Aorta (tissue), 5 donors: ENCODE results near the gene ATXN1. TPM values are rescaled to one million over a fixed set of nuclear protein-coding genes. Genes with fewer than 3 reads are reported as not detected.

ENCODE experiments used
- ATAC-seq: fragments of 200-7000 bp; cut with Tn5 transposase; one replicate; pipeline ENCODE4 v1.9.1; 2022; ENCODE audit warnings: moderate library complexity; ENCODE audit not compliant: low FRiP score
- DNase-seq, 2 donors: peaks; one replicate each; pipeline ENCODE4 v3.0.0-alpha.2; 2020
- H3K27ac ChIP-seq, 2 donors: one replicate each; pipeline ENCODE4 v1.5.1; 2013; ENCODE audit warnings: low read length in 2 of 2, mild to moderate bottlenecking in 2 of 2, moderate library complexity in 2 of 2, control low read depth in 1 of 2, inconsistent platforms in 1 of 2, low read depth in 1 of 2
- H3K27me3 ChIP-seq, 2 donors: one replicate each; pipeline ENCODE4 v1.6.1; 2013; ENCODE audit warnings: control low read depth in 1 of 2, low read length in 1 of 2, mild to moderate bottlenecking in 1 of 2, moderate library complexity in 1 of 2; ENCODE audit not compliant: insufficient read depth in 2 of 2, control insufficient read depth in 1 of 2
- H3K36me3 ChIP-seq, 2 donors: one replicate each; pipeline ENCODE4 v1.6.1; 2013; ENCODE audit warnings: control low read depth in 1 of 2, low read length in 1 of 2, mild to moderate bottlenecking in 1 of 2; ENCODE audit not compliant: insufficient read depth in 2 of 2, control insufficient read depth in 1 of 2
- H3K4me1 ChIP-seq, 2 donors: one replicate each; pipeline ENCODE4 v1.6.1; 2013; ENCODE audit warnings: low read length in 2 of 2, control low read depth in 1 of 2, mild to moderate bottlenecking in 1 of 2, moderate library complexity in 1 of 2; ENCODE audit not compliant: insufficient read depth in 2 of 2, control insufficient read depth in 1 of 2
- H3K4me3 ChIP-seq, 2 donors: one replicate each; pipeline ENCODE4 v1.5.1; 2013; ENCODE audit warnings: low read length in 2 of 2, control low read depth in 1 of 2, mild to moderate bottlenecking in 1 of 2
- H3K9me3 ChIP-seq: one replicate; pipeline ENCODE4 v1.6.1; 2013; ENCODE audit warnings: mild to moderate bottlenecking, low read length; ENCODE audit not compliant: control insufficient read depth
- WGBS, 2 donors: extraction: QIAGEN DNeasy Blood & Tissue Kit; methylation state at CpG; one replicate each; pipeline ENCODE4 v1.1.7; 2013; 5-methylcytosine and 5-hydroxymethylcytosine counted together
- intact Hi-C, 2 donors: fragments of 100-400 bp; cut with DNase I; formaldehyde crosslinking; loops; one replicate each; pipeline versions ENCODE4 v1.14.2 to v1.15.0; 2022
- polyA plus RNA-seq, 2 donors: library from polyadenylated mRNA; stranded (reverse); fragments of 200-250 nt; gene quantifications; one replicate each; pipeline ENCODE4 v1.2.3, GENCODE V29; 2013
- total RNA-seq, 2 donors: library from RNA; stranded (reverse); fragmentation: NEBNext Ultra II Directional; extraction: Animal tissue kit (Norgen Biotek cat#: 25700); gene quantifications; one replicate each; pipeline ENCODE4 v1.2.1, GENCODE V29; 2021
- donor health status: healthy with polysubstance abuse.
- donor health status: Bipolar disorder and iron deficiency.
- donor health status: DM: no; HTN: no; CAD: no.
- donor health status: DM: no; HTN: no; CAD: no.
- donor health status: DM: yes; HTN: yes; CAD: no.

ATXN1 gene
- total and polyA plus RNA-seq, 4 donors: 11.5 to 85.5 (median 45.8) TPM

DNA sequence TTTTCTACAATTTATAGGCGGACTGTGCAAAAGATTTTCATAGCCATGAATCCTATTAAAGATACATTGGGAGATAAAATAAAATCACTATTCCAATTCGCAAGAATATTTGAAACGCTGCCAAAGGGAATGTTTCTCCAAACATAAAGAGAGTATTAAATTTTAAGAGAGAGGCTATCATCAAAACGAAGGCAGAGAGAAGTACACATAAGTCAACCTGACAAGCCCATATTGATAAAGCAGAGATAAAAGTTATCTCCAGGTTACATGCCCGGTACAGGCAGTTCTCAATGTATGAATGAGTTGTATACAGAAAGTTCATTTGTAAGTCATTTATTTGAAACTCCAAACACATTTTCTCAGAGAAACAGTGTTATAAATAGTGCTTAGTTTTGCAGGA is 193.1 kb downstream of the ATXN1 start:
- no peak for ATAC-seq
- intact Hi-C loops: no loop called here

DNA sequence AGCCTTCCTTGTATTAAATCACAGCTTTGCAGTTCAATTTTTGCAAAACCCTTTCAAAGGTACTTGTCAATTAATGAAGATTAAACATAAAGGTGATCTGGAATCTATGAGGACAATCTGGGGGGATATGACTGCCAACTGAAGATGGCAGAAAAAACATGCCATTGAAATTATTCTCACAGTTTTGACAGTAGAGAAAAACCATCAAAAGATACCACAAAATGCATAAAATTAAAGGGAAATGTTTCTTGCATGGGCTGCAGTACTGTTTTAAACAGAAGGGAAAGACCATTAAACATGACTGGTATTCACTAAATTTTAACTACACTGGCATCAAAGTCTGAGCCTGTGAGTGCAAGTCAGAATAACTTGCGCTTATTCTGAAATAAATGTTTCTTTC is 194.2 kb downstream of the ATXN1 start:
- no peak overlapping the region for H3K4me3 ChIP-seq
- no peaks in the 10 kb centered on the region for H3K36me3 ChIP-seq
- intact Hi-C loops: no loop called here
- no peaks in the 10 kb centered on the region for H3K9me3 ChIP-seq
- ATAC-seq (no peak), DNase-seq (no peak)
- no peaks in the 10 kb centered on the region for H3K27me3 ChIP-seq
- H3K27ac ChIP-seq: no peak overlapping the region
- 62 to 80% methylated on average over 1 of the region's 1 CpG for WGBS, 2 donors
- H3K4me1 ChIP-seq: peaks cover 0 to 5% of the 10 kb centered on the region in 2 donors

More for the DNA sequence above, 193.1 kb downstream of the ATXN1 start:
- Histone ChIP-seq H3K27me3 (no peaks in the 10 kb centered on the region), H3K4me1 (peaks cover 0 to 5% of the 10 kb centered on the region in 2 donors), H3K36me3 (no peaks in the 10 kb centered on the region), H3K4me3 (no peak overlapping the region), H3K27ac (no peak overlapping the region), H3K9me3 (no peaks in the 10 kb centered on the region)
- DNase-seq: no peak
- WGBS, 2 donors: 41 to 47% methylated on average over 5 of the region's 5 CpGs

DNA sequence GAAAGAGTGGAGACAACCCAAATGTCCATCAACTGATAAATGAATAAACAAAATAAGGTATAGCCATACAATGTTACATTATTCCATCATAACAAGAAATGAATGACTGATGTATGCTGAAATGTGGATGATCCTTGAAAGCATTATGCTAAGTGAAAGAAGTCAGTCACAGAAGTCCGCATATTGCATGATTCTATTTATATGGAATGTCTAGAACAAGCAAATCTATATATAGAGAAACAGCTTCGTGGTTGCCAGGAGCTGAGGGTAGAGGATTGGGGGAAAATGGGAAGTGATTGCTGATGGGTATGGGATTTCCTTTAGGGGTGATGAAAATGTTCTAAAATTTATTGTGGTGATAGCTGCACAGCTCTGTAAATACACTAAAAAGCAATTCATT is 196.8 kb downstream of the ATXN1 start:
- H3K9me3 ChIP-seq: no peaks in the 10 kb centered on the region
- ATAC-seq: no peak
- peaks cover 0 to 5% of the 10 kb centered on the region in 2 donors for H3K4me1 ChIP-seq
- no peaks in the 10 kb centered on the region for H3K36me3 ChIP-seq
- intact Hi-C loops: no loop called here
- WGBS, 2 donors: 9 to 11% methylated on average over 2 of the region's 2 CpGs
- no peaks in the 10 kb centered on the region for H3K27me3 ChIP-seq
- H3K4me3 ChIP-seq: no peak overlapping the region
- no peak for DNase-seq
- H3K27ac ChIP-seq: no peak overlapping the region

DNA sequence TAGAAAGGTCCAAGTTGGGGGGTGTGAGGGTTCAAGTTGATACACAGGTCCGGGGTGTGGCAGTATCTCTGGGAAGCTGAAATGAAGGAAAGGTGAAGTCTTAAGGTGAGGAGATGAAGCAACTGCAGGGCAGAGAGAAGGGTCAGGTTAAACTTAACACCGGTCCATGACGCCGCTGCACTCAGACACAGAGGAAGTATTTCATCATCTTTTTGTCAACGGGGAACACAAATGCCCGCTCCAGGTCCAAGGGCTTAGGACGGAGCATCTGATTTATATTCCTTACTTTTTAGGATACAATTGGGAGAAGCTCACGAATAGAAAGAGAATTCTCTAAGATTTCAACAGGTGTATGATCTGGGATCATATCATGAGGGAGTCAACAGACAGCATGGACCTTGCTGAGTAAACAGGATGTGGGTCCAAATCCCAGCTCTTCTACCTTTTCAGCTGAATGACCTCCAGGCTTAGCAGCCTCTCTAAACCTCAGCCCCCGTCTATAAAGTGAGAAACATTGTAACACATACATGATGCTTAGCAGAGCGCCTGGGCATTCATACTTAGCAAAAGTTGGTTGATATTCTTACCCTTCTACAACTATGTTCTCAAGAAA is 197.5 kb downstream of the ATXN1 start:
- no peak overlapping the region for H3K27ac ChIP-seq
- no peaks in the 10 kb centered on the region for H3K9me3 ChIP-seq
- H3K27me3 ChIP-seq: no peaks in the 10 kb centered on the region
- intact Hi-C loops: no loop called here
- H3K4me1 ChIP-seq: peaks cover 0 to 5% of the 10 kb centered on the region in 2 donors
- ATAC-seq: no peak
- WGBS, 2 donors: 80 to 86% methylated on average over 10 of the region's 10 CpGs
- H3K36me3 ChIP-seq: no peaks in the 10 kb centered on the region
- no peak for DNase-seq
- H3K4me3 ChIP-seq: no peak overlapping the region

DNA sequence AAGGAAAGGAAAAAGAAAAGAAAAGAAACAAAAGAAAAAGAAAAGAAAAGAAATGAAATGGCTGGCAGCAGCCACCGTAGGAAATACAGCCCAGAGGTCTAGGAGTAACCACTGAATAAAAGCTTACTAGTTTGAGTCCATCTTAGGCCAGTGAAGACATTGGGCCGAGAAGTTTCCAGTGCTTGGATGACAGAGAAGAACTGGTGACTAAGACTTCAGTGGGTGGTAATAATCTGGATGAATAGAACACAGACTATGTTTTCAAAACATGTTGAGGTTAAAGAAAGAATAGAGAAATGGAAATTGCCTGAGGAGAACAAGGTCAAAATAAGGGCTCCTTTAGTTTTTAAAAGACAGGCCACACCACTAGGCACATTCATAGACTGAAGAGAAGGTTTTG is 198.8 kb downstream of the ATXN1 start:
- no peaks in the 10 kb centered on the region for H3K9me3 ChIP-seq
- ATAC-seq (no peak), DNase-seq (no peak)
- WGBS, 2 donors: 42 to 57% methylated on average over 2 of the region's 2 CpGs
- H3K4me1 ChIP-seq: peaks cover 0 to 5% of the 10 kb centered on the region in 2 donors
- no peaks in the 10 kb centered on the region for H3K27me3 ChIP-seq
- H3K27ac ChIP-seq: no peak overlapping the region
- H3K4me3 ChIP-seq: no peak overlapping the region
- intact Hi-C loops: no loop called here
- H3K36me3 ChIP-seq: no peaks in the 10 kb centered on the region

DNA sequence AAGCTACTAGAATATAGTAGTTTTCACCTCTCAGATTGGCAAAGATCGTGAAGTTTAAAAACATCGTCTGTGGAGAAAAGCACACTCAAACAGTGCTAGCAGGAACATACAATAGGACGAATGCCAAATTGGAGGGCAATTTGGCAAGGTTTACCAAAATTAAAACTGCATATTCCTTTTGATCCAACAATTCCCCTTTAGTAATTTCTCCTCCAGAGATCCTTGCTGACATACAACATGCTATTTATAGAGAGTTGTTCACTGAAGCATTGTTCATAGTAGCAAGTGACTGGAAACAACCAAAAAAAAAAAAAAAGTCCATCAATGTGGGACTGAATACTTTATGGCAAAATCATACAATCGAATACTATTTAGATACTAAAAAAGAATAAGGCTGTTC is 202.2 kb downstream of the ATXN1 start:
- Histone ChIP-seq H3K9me3 (no peaks in the 10 kb centered on the region), H3K36me3 (no peaks in the 10 kb centered on the region), H3K27ac (no peak overlapping the region), H3K4me3 (no peak overlapping the region), H3K27me3 (no peaks in the 10 kb centered on the region), H3K4me1 (peaks cover 0 to 2% of the 10 kb centered on the region in 2 donors)
- no peak for ATAC-seq
- no peak for DNase-seq
- intact Hi-C loops: no loop called here
- WGBS, 2 donors: 2 to 5% methylated on average over 4 of the region's 4 CpGs

DNA sequence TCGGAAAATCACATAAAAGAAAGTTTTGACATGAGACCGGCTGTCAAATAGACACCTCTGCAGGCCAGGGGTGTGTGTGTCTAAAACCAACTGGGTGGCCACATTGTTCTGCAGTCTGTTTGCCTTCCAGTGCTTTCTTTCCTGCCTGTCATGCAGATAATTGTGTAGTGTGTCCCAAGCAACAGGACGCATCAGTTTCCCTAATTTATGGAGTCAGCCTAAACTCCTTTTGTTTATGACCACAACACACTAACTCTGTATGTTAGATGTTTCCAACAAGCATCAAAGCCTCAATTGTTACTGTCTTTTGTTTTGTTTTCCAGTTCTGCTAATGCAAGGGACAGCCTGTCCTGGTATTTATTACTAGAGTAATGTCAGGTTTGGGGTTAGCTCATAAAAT is 205.7 kb downstream of the ATXN1 start:
- Histone ChIP-seq H3K27me3 (no peaks in the 10 kb centered on the region), H3K4me3 (no peak overlapping the region), H3K4me1 (peaks cover 0 to 2% of the 10 kb centered on the region in 2 donors), H3K36me3 (peaks cover 0 to 1% of the 10 kb centered on the region in 2 donors), H3K9me3 (no peaks in the 10 kb centered on the region), H3K27ac (no peak overlapping the region)
- DNase-seq (no peak), ATAC-seq (no peak)
- intact Hi-C loops: no loop called here
- 96 to 97% methylated on average over 3 of the region's 3 CpGs for WGBS, 2 donors

DNA sequence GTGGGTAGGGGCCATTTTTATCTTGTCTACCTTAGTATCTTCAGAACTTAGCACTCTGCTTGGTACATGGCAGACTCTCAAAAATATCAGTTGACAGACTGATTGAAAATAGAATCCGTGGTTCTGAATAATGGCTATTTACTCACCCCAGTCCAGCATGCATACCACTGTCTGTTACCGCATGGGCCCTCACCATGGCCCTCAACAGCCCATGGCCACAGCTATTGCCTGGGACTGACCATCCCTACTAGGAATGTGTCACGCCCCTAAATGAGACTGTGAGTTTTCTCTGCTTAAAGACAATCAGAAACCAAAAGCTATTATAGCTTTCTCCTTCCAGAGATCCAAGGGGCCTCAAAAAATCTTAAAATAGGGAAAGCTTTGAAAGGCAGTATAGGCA is 207.7 kb downstream of the ATXN1 start:
- no peaks in the 10 kb centered on the region for H3K9me3 ChIP-seq
- no peak overlapping the region for H3K27ac ChIP-seq
- peaks cover 0 to 2% of the 10 kb centered on the region in 2 donors for H3K4me1 ChIP-seq
- H3K36me3 ChIP-seq: peaks cover 0 to 1% of the 10 kb centered on the region in 2 donors
- H3K4me3 ChIP-seq: no peak overlapping the region
- WGBS, 2 donors: 84 to 91% methylated on average over 3 of the region's 3 CpGs
- ATAC-seq (no peak), DNase-seq (no peak)
- intact Hi-C loops: no loop called here
- H3K27me3 ChIP-seq: no peaks in the 10 kb centered on the region

DNA sequence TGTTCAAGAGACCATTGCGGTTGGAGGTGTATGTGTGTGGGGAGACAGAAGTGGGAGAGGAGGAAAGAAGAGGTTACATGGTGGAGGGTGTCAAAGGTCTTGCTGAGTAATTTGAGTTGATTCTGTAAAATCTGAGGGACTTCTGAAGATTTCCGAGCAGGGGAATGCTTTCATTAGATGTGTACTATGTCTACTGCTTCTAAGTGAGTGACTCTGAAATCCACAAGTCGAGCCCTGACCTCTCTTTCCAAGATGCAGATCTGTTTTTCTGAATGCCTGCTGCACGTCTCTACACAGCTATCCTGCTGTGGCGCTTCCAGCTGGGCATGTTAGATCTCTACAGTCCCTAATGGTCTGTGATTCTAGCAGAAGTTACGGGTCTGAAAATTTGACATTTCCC is 209.8 kb downstream of the ATXN1 start:
- WGBS, 2 donors: 89% methylated on average over 6 of the region's 6 CpGs
- no peak overlapping the region for H3K27ac ChIP-seq

More for the DNA sequence above, 209.8 kb downstream of the ATXN1 start:
- peaks cover 0 to 2% of the 10 kb centered on the region in 2 donors for H3K4me1 ChIP-seq
- intact Hi-C loops: no loop called here
- DNase-seq (no peak), ATAC-seq (no peak)
- H3K36me3 ChIP-seq: peaks cover 0 to 1% of the 10 kb centered on the region in 2 donors
- H3K27me3 ChIP-seq: no peaks in the 10 kb centered on the region
- H3K4me3 ChIP-seq: no peak overlapping the region
- no peaks in the 10 kb centered on the region for H3K9me3 ChIP-seq
